Keratinocyte (primary cell): ENCODE measurements around the gene TNC. TPM values are rescaled to one million over a fixed set of nuclear protein-coding genes. Genes with fewer than 3 reads are reported as not detected.

Source experiments
- DNase-seq: peaks from one replicate; pipeline ENCODE4 v3.0.0-alpha.2; 2011; ENCODE audit warnings: low read depth, missing footprints, low spot score
- FAIRE-seq: peaks from 2 replicates; lab custom pipeline; 2011; peaks lifted over from hg19 to GRCh38; lab: Jason Lieb, UNC
- H2AFZ ChIP-seq: 2 replicates; pipeline ENCODE4 v1.6.0; 2012; ENCODE audit warnings: low read length, control low read depth, inconsistent platforms; ENCODE audit not compliant: control insufficient read depth
- H3K27ac ChIP-seq: 2 replicates; pipeline ENCODE4 v1.5.1; 2011; ENCODE audit warnings: low read length; ENCODE audit not compliant: control insufficient read depth, insufficient read depth
- H3K27me3 ChIP-seq: 3 replicates; pipeline ENCODE4 v1.6.0; 2011; ENCODE audit warnings: low read length; ENCODE audit not compliant: control insufficient read depth, insufficient read depth; ENCODE audit errors: extremely low read depth
- H3K36me3 ChIP-seq, 2 experiments: 2 replicates in 1 of 2; 3 replicates in 1 of 2; pipeline ENCODE4 v1.5.1; 2011; ENCODE audit warnings: low read length in 2 of 2, mild to moderate bottlenecking in 1 of 2; ENCODE audit not compliant: control insufficient read depth in 2 of 2, insufficient read depth in 2 of 2; ENCODE audit errors: extremely low read depth in 1 of 2
- H3K4me1 ChIP-seq: 3 replicates; pipeline ENCODE4 v1.5.1; 2011; ENCODE audit warnings: low read length; ENCODE audit not compliant: control insufficient read depth, insufficient read depth; ENCODE audit errors: extremely low read depth
- H3K4me2 ChIP-seq: 3 replicates; pipeline ENCODE4 v1.6.0; 2011; ENCODE audit warnings: low read depth, low read length; ENCODE audit not compliant: control insufficient read depth, insufficient read depth; ENCODE audit errors: extremely low read depth
- H3K4me3 ChIP-seq, 3 experiments: fragments of 200-600 bp in 1 of 3; sonication (generic) in 1 of 3; 2 replicates in 2 of 3; 3 replicates in 1 of 3; pipeline ENCODE4 v1.5.1; 2011 to 2016; ENCODE audit warnings: low read length in 3 of 3, mild to moderate bottlenecking in 3 of 3, control low read depth in 2 of 3, inconsistent platforms in 1 of 3, low read depth in 1 of 3, mixed read lengths in 1 of 3, mixed run types in 1 of 3, moderate library complexity in 1 of 3; ENCODE audit not compliant: control insufficient read depth in 2 of 3, insufficient read depth in 2 of 3; ENCODE audit errors: extremely low read depth in 1 of 3
- H3K79me2 ChIP-seq: 2 replicates; pipeline ENCODE4 v1.6.0; 2012; ENCODE audit warnings: low read length; ENCODE audit not compliant: control insufficient read depth, insufficient read depth
- H3K9ac ChIP-seq: 3 replicates; pipeline ENCODE4 v1.6.0; 2011; ENCODE audit warnings: low read length; ENCODE audit not compliant: control insufficient read depth, insufficient read depth; ENCODE audit errors: extremely low read depth
- H3K9me1 ChIP-seq: 3 replicates; pipeline ENCODE4 v1.6.0; 2011; ENCODE audit warnings: low read length; ENCODE audit not compliant: control insufficient read depth, insufficient read depth; ENCODE audit errors: extremely low read depth
- H3K9me3 ChIP-seq: 2 replicates; pipeline ENCODE4 v1.5.1; 2012; ENCODE audit warnings: low read depth, low read length; ENCODE audit not compliant: control insufficient read depth
- H4K20me1 ChIP-seq: 3 replicates; pipeline ENCODE4 v1.6.0; 2011; ENCODE audit warnings: low read length; ENCODE audit not compliant: control insufficient read depth, insufficient read depth; ENCODE audit errors: extremely low read depth
- CTCF ChIP-seq, 3 experiments: IDR thresholded peaks in 1 of 3; conservative IDR thresholded peaks in 1 of 3; optimal IDR thresholded peaks in 1 of 3; 2 replicates in 2 of 3; 3 replicates in 1 of 3; pipeline versions ENCODE3 to v1.5.1; 2011; ENCODE audit warnings: low read length in 3 of 3, mild to moderate bottlenecking in 3 of 3, moderate library complexity in 2 of 3, control low read depth in 1 of 3, inconsistent platforms in 1 of 3; ENCODE audit not compliant: insufficient read depth in 2 of 3; ENCODE audit errors: extremely low read depth in 1 of 3
- EZH2 ChIP-seq: IDR thresholded peaks from one replicate; pipeline ENCODE4 v1.6.1; 2012; ENCODE audit warnings: inconsistent platforms, mild to moderate bottlenecking, low read length, moderate library complexity
- dilution Hi-C: fragments of 300-500 bp; cut with MboI; formaldehyde crosslinking; loops from one replicate; pipeline ENCODE4 v1.7.0; 2020; ENCODE audit warnings: low sequenced_read_pairs; ENCODE audit not compliant: extremely low pct_ligation_motif_present
- polyA plus RNA-seq, 5 experiments: library from polyadenylated mRNA; depleted of rRNA in 3 of 5; stranded (reverse) in 3 of 5; stranded (forward) in 1 of 5; unstranded in 1 of 5; fragments of >200 nt; gene quantifications; 1 replicate in 1 of 5; 2 replicates in 3 of 5; 3 replicates in 1 of 5; pipeline versions ENCODE4 v1.2.1 to v1.2.3, GENCODE V29; 2011 to 2012; ENCODE audit warnings: missing spikeins in 2 of 5, low read depth in 1 of 5, low replicate concordance in 1 of 5

TNC gene
- polyA plus RNA-seq, 1 donor (not counting 4 experiments of a cell fraction or from before 2014, with no cell fraction given), result 58.7 TPM

- Histone ChIP-seq H4K20me1 (no peaks in the 10 kb centered on the region), H3K4me3 (no peak overlapping the region), H3K9ac (no peak overlapping the region), H3K9me1 (no peaks in the 10 kb centered on the region), H3K27me3 (no peaks in the 10 kb centered on the region), H3K4me2 (no peak overlapping the region), H3K4me1 (peaks cover 8% of the 10 kb centered on the region), H2AFZ (no peak overlapping the region), H3K9me3 (no peaks in the 10 kb centered on the region), H3K27ac (no peak overlapping the region), H3K79me2 (no peaks in the 10 kb centered on the region), H3K36me3 (no peaks in the 10 kb centered on the region)
- TF ChIP-seq EZH2 (no peak), CTCF (optimal IDR thresholded peaks at IDR 0.05 in 1 of 3, IDR thresholded peaks at IDR 0.05 in 1 of 3, conservative IDR thresholded peaks at IDR 0.05 in 1 of 3; ENCODE audit: extremely low read depth in 1 of 3, insufficient read depth in 2 of 3, low read length in 3 of 3) (no peak)
- DNase-seq, result no peak
- dilution Hi-C loops, result no loop called here
- no peak for FAIRE-seq
These were observed 19.6 kb downstream of the TNC start for GRCh38 chr9:115098226-115098965.

GRCh38 chr9:115093520-115093919 is 24.4 kb downstream of the TNC start:
- H3K27me3 ChIP-seq, result no peaks in the 10 kb centered on the region
- TF ChIP-seq CTCF (optimal IDR thresholded peaks at IDR 0.05 in 1 of 3, IDR thresholded peaks at IDR 0.05 in 1 of 3, conservative IDR thresholded peaks at IDR 0.05 in 1 of 3; ENCODE audit: extremely low read depth in 1 of 3, insufficient read depth in 2 of 3, low read length in 3 of 3) (no peak), EZH2 (no peak)
- DNase-seq (no peak), FAIRE-seq (peak; percentile 17)
- no peak overlapping the region for H3K9ac ChIP-seq
- no peak overlapping the region for H3K4me3 ChIP-seq
- no peak overlapping the region for H2AFZ ChIP-seq
- no peak overlapping the region for H3K27ac ChIP-seq
- peaks cover 0 to 14% of the 10 kb centered on the region in 2 experiments for H3K36me3 ChIP-seq
- H4K20me1 ChIP-seq, result no peaks in the 10 kb centered on the region
- H3K4me1 ChIP-seq, result peaks cover 8% of the 10 kb centered on the region
- no peaks in the 10 kb centered on the region for H3K79me2 ChIP-seq
- dilution Hi-C loops, result no loop called here
- no peak overlapping the region for H3K4me2 ChIP-seq
- H3K9me1 ChIP-seq, result no peaks in the 10 kb centered on the region
- no peaks in the 10 kb centered on the region for H3K9me3 ChIP-seq
